WI38 (cell line): ENCODE data around the gene ZNF778.
"Not testable (repeated sequence)": the region's sequence is repeated elsewhere in the genome, so short reads cannot be mapped to it uniquely, and the experiment has no call there.

ENCODE experiments used
- H3K4me3 ChIP-seq: 2 replicates; pipeline ENCODE4 v1.5.1; 2011; ENCODE audit warnings: low read depth, mild to moderate bottlenecking, control low read depth, low read length
- TF ChIP-seq, protein P1 (sequence below): IDR thresholded peaks from 2 replicates; pipeline ENCODE4 v1.5.1; 2012; ENCODE audit warnings: low read depth, mild to moderate bottlenecking, control low read depth, low read length

Gene ZNF778

DNA sequence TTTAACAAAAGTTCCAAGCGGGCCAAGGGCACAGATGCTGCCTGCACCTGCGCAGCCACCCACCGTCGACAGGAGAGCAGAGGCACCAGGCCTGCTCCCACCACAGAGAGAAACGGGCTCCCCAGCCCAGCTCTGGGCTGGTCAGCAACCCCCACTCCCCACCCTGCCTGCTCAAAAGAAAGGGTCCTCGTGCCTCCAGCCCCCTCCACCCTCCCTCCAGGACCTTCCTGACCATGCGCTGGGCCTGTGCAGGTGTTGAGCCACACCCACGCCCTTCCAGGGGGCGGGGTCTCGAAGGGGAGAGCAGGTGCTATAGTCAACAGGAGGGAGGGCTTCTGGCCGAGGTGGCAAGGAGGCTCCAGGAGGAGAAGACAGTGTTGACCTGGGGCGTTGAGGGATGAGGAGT is 25.3 kb downstream of the ZNF778 start:
- TF ChIP-seq, protein P1, sequence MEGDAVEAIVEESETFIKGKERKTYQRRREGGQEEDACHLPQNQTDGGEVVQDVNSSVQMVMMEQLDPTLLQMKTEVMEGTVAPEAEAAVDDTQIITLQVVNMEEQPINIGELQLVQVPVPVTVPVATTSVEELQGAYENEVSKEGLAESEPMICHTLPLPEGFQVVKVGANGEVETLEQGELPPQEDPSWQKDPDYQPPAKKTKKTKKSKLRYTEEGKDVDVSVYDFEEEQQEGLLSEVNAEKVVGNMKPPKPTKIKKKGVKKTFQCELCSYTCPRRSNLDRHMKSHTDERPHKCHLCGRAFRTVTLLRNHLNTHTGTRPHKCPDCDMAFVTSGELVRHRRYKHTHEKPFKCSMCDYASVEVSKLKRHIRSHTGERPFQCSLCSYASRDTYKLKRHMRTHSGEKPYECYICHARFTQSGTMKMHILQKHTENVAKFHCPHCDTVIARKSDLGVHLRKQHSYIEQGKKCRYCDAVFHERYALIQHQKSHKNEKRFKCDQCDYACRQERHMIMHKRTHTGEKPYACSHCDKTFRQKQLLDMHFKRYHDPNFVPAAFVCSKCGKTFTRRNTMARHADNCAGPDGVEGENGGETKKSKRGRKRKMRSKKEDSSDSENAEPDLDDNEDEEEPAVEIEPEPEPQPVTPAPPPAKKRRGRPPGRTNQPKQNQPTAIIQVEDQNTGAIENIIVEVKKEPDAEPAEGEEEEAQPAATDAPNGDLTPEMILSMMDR: no peak
- no peak overlapping the region for H3K4me3 ChIP-seq

- TF ChIP-seq, protein P1: no peak
- no peak overlapping the region for H3K4me3 ChIP-seq
Observed at GRCh38 chr16:89243664-89244063, 26.2 kb downstream of the ZNF778 start.

GRCh38 chr16:89244264-89244663 is 26.8 kb downstream of the ZNF778 start:
- not testable (repeated sequence) for H3K4me3 ChIP-seq

- TF ChIP-seq, protein P1: no peak
- no peak overlapping the region for H3K4me3 ChIP-seq
Observed at GRCh38 chr16:89244754-89245153, 27.3 kb downstream of the ZNF778 start.

DNA sequence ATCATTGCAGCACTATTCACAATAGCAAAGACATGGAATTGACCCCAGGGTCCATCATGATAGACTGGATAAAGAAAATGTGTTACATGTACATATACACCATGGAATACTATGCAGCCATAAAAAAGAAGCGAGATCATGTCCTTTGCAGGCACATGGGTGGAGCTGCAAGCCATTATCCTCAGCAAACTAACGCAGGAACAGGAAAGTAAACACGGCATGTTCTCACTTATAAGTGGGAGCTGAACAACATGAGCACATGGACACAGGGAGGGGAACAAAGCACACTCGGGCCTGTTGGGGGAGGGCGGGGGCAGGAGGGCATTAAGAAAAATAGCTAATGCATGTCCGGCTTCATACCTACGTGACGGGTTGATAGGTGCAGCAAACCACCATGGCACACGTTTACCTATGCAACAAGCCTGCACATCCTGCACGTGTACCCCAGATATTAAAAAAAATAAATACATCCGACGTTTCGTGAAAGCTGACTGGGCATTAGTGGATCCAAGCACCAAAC is 28.9 kb downstream of the ZNF778 start:
- TF ChIP-seq, protein P1: no peak
- peak overlapping the region; percentile 53 for H3K4me3 ChIP-seq

DNA sequence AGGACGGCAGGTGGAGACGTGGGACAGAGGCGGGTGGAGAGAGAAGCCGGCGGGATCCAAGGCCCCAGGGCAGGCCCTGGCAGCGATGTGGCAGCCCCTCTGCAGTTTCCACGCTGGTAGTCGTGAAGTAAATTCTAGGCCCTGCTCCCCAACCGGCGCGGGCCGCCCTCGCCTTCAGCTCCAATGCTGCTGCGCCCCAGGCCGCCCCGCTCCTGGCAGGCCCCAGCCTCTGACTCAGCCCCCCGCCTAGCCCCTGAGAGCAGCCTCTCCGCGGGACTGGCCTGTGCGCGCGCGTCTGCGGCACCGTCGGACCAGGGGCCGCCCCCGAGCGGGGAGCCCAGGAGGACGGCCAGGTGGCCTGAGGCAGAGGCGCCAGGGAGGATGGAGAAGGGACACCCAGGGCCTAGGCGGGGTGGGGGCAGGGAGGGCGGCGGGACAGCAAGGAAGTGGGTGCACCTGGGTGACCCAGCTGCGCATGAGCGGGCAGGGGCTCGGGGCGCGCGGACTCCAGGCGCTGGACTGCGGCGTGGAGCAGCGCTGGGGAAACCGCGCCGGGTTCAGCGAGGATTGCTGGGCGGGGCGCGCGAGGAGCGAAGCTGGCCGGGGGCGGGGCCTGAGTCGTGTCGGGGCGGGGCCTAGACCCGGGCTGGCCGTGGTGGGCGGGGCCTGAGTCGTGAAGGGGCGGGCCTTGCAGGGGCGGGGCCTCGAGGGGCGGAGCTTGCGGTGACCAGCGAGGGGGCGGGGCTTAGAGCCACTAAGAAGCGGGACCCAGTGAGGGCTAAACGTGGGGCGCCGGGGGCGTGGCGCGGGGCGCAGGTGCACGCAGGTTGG is 29.6 kb downstream of the ZNF778 start:
- TF ChIP-seq, protein P1: no peak
- H3K4me3 ChIP-seq: peak overlapping the region; percentile 53

- H3K4me3 ChIP-seq: peak overlapping the region; percentile 46
Observed at GRCh38 chr16:89247734-89248075, 30.2 kb downstream of the ZNF778 start.

DNA sequence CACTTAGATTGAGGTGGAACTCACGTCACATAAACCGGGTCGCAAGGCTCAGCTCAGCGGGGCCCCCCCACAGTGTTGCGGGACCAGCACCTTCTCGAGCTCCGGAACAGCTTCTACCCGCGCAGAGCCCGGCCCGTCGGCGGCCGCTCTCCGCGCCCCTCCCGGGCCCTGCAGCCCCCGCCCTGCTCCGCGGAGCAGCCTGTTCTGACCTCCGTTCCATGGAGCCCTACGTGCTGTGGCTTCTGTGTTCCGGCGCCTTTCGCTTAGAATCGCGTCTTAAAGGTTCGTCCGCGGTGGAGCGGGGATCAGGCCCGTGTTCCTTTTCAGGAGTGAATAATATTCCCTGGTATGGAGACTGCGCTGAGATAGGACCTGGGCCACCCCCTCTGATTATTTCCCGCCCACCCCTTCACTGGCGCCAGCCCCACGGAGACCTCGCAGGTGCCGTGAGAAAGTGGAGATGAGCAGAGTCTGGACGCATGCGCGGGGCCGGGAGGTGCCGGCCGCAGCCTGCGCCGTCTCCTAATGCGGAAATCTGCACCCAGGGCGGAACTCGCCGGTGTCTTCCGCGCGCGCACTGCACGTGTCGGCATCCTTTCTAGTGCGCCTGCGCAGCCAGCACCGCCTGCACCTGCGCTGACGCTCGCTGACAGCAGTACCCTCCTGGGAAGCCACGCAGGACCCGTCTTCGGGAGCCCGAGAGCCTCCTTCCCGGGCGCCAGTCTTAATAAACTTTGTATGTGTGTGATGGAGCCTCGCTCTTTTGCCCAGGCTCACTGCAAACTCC is 30.9 kb downstream of the ZNF778 start:
- no peak overlapping the region; the same call in 1 of the 2 replicates for H3K4me3 ChIP-seq

More for the DNA sequence above, 30.9 kb downstream of the ZNF778 start:
- TF ChIP-seq, protein P1: no peak
